ENCODE data around the gene GP1BB. TPM values are rescaled to one million over a fixed set of nuclear protein-coding genes. Genes with fewer than 3 reads are reported as not detected.
A peak's percentile ranks its signal among the peaks of the same experiment; 100 is the strongest.
"Not testable (repeated sequence)": the region's sequence is repeated elsewhere in the genome, so short reads cannot be mapped to it uniquely, and the experiment has no call there.

Gene GP1BB
- total RNA-seq, 1 donor from 2014 or later = 8.8 TPM

DNA sequence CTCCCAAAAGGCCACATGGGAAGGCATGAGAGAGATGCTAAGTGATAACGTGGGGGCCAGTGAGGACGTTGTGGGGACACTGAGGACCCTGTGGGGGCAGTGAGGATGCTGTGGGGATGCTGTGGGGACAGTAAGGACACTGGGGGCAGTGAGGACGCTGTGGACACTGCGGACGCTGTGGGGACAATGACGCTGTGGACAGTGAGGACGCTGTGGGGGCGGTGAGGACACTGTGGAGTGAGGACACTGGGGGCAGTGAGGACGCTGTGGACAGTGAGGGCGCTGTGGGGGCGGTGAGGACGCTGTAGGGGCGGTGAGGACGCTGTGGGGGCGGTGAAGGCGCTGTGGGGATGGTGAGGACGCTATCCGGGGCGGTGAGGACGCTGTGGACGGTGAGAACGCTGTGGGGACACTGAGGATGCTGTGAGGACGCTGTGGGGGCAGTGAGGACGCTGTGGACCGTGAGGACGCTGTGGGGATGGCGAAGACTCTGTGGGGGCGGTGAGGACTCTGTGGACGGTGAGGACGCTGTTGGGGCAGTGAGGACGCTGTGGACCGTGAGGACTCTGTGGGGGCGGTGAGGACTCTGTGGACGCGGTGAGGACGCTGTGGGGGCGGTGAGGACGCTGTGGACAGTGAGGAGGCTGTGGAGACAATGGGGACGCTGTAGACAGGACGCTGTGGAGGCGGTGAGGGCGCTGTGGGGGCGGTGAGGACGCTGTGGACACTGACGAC, 1.8 kb downstream of the GP1BB start:
- no peak for DNase-seq (ENCODE audit: extremely low read depth, low read depth, low spot score)

- DNase-seq (ENCODE audit: extremely low read depth, low read depth, low spot score) = not testable (repeated sequence)
Observed at GRCh38 chr22:19726064-19726788, 2.9 kb downstream of the GP1BB start.

DNA sequence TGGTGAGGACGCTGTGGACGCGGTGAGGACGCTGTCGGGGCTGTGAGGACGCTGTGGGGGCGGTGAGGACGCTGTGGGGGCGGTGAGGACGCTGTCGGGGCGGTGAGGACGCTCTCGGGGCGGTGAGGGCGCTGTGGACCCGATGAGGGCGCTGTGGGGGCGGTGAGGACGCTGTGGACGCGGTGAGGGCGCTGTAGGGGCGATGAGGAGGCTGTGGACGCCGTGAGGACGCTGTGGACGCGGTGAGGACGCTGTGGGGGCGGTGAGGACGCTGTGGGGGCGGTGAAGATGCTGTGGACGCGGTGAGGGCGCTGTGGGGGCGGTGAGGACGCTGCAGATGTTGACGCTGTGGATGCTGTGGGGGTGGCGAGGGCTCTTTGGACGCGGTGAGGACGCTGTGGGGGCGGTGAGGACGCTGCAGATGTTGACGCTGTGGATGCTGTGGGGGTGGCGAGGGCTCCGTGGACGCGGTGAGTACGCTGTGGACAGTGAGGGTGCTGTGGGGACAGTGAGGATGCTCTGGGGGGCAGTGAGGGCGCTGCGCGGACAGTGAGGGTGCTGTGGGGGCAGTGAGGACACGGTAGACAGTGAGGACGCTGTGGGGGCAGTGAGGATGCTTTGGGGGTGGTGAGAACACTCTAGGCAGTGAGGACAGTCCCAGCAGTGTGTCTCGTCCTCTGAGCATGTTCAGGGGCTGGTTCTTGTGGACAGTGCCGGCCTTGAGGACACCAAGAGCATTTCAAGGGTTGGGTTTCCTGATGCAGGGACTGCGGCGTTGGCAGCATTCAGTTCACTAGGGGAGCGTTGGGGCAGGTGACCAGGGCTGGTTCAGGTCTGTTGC, 4.2 kb downstream of the GP1BB start:
- DNase-seq (ENCODE audit: extremely low read depth, low read depth, low spot score) = no peak

DNA sequence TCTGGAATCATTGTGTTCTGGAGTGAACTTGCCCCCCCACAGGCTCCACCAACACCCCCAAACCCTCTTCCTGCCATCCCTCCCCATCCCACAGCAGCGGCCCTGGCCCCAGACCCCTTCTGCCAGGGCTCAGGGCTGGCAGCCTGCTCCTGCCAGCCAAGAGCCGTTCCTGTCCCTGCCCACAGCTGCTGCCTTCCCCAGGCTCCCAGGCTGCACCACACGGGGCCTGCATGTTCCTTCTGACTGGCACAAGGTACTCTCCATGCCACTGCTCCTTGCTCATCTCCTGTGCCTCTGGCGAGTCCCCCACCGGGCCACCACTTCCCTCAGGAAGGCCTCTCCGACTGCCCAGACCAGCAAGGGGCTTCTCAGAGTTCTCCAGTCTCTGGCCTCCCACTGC, 4.9 kb downstream of the GP1BB start:
- DNase-seq (ENCODE audit: extremely low read depth, low read depth, low spot score) = no peak

DNA sequence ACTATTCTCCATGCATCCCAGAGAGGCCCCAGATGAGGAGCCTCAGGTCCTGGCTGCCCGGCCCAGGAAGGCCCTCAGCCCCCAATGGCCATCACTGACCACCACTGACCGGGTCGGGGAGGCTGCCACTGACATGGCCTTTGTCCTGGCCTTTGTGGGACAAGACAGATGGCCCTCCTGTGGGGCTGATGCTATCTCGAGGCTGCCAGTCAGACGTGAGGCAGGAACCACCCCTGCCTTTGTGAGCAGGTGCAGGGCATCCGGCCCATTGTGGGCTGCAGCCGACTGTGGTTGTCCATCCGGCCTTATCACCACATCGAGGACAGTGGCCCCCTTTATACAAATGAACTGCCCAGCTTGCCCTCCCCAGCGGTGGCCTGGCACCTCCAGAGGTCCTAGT, 5.5 kb downstream of the GP1BB start:
- DNase-seq (ENCODE audit: extremely low read depth, low read depth, low spot score) = no peak

GRCh38 chr22:19729507-19729906, 6.2 kb downstream of the GP1BB start:
- no peak for DNase-seq (ENCODE audit: extremely low read depth, low read depth, low spot score)

GRCh38 chr22:19730198-19730597, 6.9 kb downstream of the GP1BB start:
- DNase-seq (ENCODE audit: extremely low read depth, low read depth, low spot score) = no peak

DNA sequence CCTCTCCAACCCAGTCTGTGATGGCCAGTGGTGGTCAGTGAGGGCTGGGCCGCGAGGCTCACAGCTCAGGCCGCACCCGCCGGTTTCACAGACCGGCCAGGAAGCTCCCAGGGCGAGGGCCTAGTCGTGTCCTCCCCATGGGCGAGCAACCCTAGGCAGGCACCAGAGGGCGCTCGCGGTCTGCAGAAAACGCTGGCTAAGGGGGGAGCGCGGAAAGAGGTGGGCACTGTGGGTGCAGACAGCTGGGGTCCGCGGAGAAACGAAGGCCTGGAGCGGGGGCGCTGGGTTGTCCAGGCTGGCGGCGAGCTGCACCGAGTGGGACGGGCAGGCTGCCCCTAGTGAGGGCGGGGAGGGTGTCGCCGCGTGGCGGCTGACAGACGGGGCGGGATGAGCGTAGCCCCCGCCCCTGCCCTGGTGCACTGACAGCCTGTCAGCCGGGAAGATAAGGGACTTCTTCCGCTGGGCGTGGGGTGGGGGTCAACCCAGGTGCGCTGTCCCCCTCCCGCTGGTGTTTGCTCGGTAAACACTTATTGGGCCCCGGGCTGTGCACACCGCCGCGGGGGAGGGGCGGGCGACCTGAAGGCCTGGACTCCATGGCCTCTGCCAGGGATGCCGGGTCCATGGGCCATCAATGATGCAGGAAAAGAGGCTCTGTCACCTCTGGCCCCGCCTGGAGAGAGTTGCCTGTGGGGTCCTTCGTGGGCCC, 7.5 kb downstream of the GP1BB start:
- DNase-seq (ENCODE audit: extremely low read depth, low read depth, low spot score) = peak; percentile 5

GRCh38 chr22:19731361-19732135, 8.2 kb downstream of the GP1BB start:
- no peak for DNase-seq (ENCODE audit: extremely low read depth, low read depth, low spot score)

DNA sequence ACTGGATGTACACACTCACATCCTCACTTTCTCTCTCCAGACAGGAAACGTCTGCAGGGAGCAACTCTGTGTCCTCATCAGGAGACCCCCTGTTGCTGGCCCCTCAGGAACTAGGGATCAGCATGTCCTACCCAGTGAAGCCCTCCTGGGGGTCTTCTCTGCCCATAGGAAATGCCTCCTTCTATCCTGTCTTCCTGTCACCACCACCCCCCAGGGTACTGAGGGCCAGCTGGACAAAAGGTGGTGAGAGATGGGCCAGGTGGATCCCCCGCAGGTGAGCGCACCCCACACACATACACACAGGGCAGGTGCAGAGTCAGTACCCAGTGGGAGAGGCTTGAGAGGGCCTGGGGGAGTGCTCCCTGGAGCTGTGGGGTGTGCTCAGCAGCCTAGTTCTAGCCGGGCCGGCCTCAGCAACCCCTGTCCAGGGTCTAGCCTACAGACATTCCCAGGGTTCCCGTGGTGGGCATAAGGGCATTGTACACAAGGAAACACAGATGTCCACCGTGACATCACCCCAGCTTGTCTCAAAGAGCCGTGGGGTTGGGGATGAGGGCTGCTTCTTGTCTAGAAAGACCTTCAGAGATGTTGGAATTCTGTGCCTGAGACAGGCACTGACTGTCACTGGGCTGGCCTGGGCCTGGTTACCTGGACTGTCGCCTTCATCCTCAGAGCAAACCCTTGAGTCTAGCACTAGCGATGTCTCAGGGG, 9.2 kb downstream of the GP1BB start:
- no peak for DNase-seq (ENCODE audit: extremely low read depth, low read depth, low spot score)

DNA sequence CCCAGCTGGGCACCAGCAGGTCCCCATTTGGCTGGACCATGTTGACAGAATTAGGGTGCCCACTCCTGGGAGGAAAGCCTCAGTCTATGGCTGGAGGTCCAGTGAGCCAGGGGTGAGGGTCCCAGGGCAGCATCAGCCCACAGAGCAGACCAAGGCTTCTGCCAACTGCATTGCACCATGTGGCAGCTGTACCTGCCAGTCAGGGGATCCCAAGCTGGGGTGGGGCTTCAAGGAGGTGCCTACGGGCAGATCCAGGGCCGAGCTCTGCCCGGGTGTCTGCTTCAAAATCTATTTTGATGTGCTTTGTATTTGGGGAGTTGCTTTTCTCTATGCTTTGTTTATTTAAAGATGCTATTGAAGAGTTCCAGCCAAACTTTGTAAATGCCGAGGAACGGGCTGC, 10.4 kb downstream of the GP1BB start:
- DNase-seq (ENCODE audit: extremely low read depth, low read depth, low spot score) = no peak

GRCh38 chr22:19734163-19734562, 10.8 kb downstream of the GP1BB start:
- DNase-seq (ENCODE audit: extremely low read depth, low read depth, low spot score) = no peak

GRCh38 chr22:19734837-19735382, 11.6 kb downstream of the GP1BB start:
- no peak for DNase-seq (ENCODE audit: extremely low read depth, low read depth, low spot score)

DNA sequence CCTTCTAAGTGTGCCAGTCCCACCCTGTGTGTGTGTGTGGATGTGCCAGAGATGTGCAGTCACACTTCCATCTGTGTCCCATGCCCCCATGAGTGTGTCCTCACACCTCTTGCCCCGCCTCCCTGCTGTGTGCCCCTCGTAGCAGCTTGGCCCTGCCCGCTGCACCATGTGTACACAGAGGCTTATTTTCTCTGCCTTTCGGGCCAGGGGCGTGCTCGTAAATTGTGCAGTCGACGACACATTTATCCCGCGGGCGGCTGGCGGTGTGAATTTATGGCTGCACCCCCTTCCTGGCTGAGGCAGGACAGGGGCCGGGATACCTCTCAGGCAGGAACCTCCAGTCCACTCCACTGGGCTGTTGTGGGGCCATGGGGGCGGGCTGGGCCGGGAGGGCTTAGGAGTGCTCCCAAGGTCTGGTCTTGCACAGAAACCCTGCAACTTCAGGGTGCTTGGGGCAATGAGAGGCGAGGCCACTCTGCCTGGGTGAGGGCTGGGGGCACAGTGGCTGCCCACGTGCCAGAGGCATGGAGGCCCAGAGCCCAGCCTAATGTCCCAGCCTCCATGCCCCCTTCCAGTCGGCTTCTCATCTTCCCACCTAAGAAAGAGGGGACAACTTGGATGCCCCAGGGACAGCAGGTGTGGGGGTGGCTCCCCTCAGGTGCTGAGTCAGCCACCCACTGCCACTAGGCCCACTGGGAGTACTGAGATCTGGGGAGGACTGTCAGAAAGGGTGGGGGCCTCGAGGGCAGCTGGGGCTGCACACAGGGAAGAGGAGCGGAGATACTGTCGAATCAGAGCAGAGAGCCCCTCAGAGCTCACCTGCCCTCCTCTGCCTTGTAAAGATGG, 12.5 kb downstream of the GP1BB start:
- no peak for DNase-seq (ENCODE audit: extremely low read depth, low read depth, low spot score)

- DNase-seq (ENCODE audit: extremely low read depth, low read depth, low spot score) = no peak
Observed at GRCh38 chr22:19737846-19738663, 14.7 kb downstream of the GP1BB start.

DNA sequence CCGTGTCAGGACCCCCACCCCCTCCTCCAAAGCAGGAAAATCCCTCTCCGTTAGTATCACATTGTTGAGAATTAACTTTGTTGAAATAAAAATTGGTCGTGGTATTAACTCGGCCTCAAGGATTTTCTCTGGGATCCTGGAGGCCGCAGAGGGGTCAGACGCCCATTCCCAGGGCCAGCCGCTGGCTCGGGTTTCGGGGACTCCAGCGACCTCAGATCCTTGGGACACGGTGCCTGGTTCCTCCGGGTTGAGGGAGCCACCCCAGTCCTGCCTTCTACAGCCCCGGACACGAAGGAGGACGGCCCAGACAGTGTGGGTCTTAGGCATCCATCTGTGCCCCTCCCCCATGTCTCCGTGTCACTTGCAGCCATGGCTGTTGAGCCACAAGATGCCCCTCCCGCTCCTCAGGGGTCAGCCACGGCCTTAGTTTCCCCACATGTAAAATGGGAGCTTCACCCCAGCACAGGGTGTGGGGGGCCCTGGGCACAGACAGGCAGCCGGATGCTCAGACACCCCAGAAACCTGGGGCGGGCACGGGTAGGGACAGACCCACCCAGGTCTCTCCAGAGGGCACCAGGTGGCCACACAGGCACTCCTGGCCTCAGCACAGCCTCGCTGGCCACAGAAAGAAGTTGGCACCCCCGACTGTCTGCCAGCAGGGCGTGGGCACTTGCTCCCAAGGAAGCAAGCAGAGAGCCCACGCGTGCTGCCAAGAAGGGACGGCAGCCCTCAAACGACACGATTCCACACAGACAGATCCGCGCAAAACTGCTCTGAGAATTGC, 15.5 kb downstream of the GP1BB start:
- no peak for DNase-seq (ENCODE audit: extremely low read depth, low read depth, low spot score)

DNA sequence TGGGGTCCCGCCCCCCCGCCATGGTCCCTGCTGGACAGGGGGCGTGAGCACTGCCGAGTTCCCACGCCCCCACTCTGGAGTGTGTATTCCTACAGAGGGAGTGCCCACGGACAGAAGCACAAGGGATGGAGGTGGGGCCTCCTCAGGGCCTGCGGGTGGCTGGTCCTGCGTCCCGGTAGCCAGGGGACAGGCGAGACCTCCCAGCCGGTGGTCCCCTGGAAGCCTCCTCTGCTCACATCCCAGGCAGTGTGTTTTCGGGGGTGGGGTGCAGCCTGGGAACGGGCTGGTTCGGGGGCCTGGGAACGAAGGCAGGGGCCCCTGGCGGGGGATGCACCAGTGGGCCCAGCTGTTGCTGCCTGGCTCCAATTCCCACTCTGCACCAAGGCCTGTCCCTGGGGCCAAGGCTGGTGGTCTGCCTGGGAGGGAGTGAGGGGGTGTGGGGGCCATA, 16.1 kb downstream of the GP1BB start:
- DNase-seq (ENCODE audit: extremely low read depth, low read depth, low spot score) = no peak
